Activated CD4-positive, alpha-beta T cell treated with anti-CD3 and anti-CD28 coated beads for 1 hour (primary cell): ENCODE results near the gene RIT2.
"Not testable (repeated sequence)": the region's sequence is repeated elsewhere in the genome, so short reads cannot be mapped to it uniquely, and the experiment has no call there.

Experiments
- DNase-seq: peaks from one replicate; pipeline ENCODE4 v3.0.0-alpha.2; 2020

Gene RIT2

GRCh38 chr18:42745171-42745570 lies 370.3 kb downstream of the RIT2 start:
- no peak for DNase-seq

- no peak for DNase-seq
These were observed 371.9 kb downstream of the RIT2 start for GRCh38 chr18:42743373-42744138.

GRCh38 chr18:42742969-42743368 lies 372.5 kb downstream of the RIT2 start:
- no peak for DNase-seq

- no peak for DNase-seq
These were observed 373.0 kb downstream of the RIT2 start for GRCh38 chr18:42742474-42742873.

- not testable (repeated sequence) for DNase-seq
These were observed 373.6 kb downstream of the RIT2 start for GRCh38 chr18:42741805-42742347.

GRCh38 chr18:42741299-42741698 lies 374.2 kb downstream of the RIT2 start:
- not testable (repeated sequence) for DNase-seq

GRCh38 chr18:42736074-42736473 lies 379.4 kb downstream of the RIT2 start:
- DNase-seq = no peak

- DNase-seq = no peak
These were observed 381.0 kb downstream of the RIT2 start for GRCh38 chr18:42734520-42734919.

- no peak for DNase-seq
These were observed 385.2 kb downstream of the RIT2 start for GRCh38 chr18:42730272-42730671.

GRCh38 chr18:42719221-42719620 lies 396.3 kb downstream of the RIT2 start:
- DNase-seq = no peak

GRCh38 chr18:42712065-42712464 lies 403.4 kb downstream of the RIT2 start:
- no peak for DNase-seq

- DNase-seq = no peak
These were observed 408.4 kb downstream of the RIT2 start for GRCh38 chr18:42707080-42707479.

- DNase-seq = no peak
These were observed 408.9 kb downstream of the RIT2 start for GRCh38 chr18:42706618-42707017.

- DNase-seq = no peak
These were observed 409.4 kb downstream of the RIT2 start for GRCh38 chr18:42706029-42706608.
